DND-41 (cell line): ENCODE measurements around the gene CARD11.

ENCODE experiments used
- CTCF ChIP-seq: IDR thresholded peaks from 2 replicates; pipeline ENCODE4 v1.5.1; 2012; ENCODE audit warnings: borderline replicate concordance, low read length, moderate library complexity, mild to moderate bottlenecking; ENCODE audit not compliant: poor library complexity, severe bottlenecking; ENCODE audit errors: extremely low read depth
- EZH2 ChIP-seq: IDR thresholded peaks from 3 replicates; pipeline ENCODE4 v1.6.1; 2012; ENCODE audit warnings: borderline replicate concordance, low read depth, mild to moderate bottlenecking, moderate library complexity, low read length, inconsistent platforms; ENCODE audit not compliant: severe bottlenecking

GRCh38 chr7:2923291-2923781 is 120.3 kb downstream of the CARD11 start:
- TF ChIP-seq EZH2 (no peak), CTCF (no peak)
